ENCODE results near the gene TMEM169.
"Not testable (repeated sequence)": the region's sequence is repeated elsewhere in the genome, so short reads cannot be mapped to it uniquely, and the experiment has no call there.

Gene TMEM169

GRCh38 chr2:216072473-216072872, 9.2 kb upstream of the TMEM169 start:
- DNase-seq: no peak

DNA sequence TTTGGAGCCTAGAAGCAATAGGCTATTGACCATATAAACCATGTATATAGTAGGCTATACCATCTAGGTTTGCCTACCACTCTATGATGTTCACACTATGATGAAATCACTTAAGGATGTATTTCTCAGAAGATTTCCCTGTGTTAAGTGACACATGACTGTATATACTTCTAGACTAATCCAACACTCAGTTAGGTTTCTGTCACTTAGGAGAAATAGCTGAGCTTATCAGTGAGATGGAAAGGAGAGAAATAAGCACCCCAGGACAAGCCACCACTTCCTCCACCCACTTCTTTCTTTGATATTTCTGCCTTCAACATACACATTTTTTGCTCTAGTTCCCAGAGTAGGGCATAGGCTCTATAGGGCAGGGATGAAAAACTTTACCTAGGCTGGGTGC, 7.9 kb upstream of the TMEM169 start:
- no peak for DNase-seq

DNA sequence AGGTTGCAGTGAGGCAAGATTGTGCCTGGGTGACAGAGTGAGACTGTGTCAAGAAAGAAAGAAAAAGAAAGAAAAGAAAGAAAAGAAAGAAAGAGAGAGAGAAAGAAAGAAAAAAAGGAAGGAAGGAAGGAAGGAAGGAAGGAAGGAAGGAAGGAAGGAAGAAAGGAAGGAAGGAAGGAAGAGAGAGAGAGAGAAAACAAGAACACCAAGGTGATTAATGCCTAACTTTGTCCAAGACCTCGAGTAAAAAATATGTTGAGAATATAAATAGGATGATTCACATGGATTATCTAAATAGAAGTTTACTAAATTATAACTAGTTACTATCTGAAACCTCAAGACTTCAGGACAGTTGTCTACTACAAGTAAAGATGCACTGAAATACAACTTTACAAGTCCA, 7.3 kb upstream of the TMEM169 start:
- DNase-seq: no peak

GRCh38 chr2:216074794-216075193, 6.9 kb upstream of the TMEM169 start:
- DNase-seq: no peak

GRCh38 chr2:216075510-216076485, 5.9 kb upstream of the TMEM169 start:
- no peak for DNase-seq

DNA sequence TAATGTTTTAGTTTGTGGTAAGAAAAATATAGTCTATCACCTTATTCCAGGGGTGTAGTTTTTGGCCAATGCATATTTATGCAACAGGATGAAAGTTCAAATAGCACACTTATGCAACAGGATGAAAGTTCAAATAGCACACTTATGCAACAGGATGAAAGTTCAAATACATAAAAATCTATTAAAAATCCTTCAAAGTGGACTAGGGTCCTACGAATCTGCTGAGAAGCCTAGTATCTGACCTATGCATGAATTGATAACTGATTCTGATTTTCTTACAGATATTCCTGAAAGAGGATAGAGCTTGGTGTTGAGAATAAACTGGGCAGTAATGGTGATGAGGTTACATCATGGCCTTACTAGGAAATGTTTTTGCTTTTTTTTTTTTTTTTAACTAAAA, 2.9 kb upstream of the TMEM169 start:
- no peak for DNase-seq

DNA sequence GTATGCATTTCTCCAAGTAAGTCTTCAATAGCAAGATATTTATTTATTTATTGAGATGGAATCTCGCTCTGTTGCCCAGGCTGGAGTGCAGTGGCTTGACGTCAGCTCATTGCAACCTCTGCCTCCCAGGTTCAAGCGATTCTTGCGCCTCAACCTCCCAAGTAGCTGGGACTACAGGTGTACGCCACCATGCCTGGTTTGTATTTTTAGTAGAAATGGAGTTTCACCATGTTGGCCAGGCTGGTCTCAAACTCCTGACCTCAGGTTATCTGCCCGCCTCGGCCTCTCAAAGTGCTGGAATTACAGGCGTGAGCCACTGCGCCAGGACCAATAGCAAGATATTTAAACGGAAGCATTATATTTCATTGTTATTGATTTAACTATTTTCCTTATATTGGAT, 1.7 kb upstream of the TMEM169 start:
- DNase-seq: not testable (repeated sequence)

DNA sequence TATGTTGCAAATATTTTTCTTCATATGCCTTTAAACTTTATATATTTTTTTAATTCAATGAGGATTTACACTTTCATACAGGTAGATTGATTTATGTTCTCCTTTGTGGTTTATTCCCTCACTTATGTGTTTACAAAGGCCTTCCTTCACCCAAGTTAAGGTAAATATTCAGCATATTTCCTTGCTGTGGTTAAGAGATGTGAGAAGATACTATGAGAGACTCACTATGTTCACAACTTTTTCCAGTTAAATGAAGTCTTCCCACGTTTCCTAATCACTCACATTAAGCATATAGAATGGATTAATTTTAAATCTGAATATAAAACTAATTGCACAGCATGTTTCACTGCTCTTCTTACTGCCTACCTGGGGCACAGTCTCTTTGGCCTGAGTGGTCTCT, 707 bp upstream of the TMEM169 start:
- DNase-seq: no peak

DNA sequence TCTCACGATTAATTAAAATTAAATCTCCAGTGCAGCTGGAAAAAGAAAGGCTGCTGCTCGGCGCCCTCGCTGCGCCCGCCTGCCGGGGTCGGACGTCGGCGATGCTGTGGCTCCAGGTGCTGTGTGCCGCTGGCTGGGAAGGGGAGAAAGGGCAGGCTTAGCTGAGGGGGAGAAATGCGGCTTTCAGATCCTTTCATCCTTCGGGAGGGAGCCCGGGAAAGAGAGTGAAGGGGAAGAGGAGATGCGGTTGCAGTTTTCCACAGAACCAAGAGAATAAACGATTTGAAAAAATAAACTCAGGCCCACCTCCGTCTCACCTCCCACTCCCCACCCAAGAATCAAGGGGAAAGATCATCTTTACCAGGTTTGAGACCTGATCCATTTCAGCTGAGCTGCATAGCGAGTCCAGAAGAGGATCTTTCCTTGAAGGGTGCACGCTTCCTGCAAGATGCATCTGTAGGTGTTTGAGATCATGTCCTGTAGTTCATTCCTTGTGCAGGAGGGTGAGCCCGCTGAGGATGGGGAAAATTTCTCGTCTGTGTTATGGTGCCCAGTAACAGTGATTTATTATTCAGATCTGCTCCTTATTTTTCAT, 495 bp downstream of the TMEM169 start:
- no peak for DNase-seq

DNA sequence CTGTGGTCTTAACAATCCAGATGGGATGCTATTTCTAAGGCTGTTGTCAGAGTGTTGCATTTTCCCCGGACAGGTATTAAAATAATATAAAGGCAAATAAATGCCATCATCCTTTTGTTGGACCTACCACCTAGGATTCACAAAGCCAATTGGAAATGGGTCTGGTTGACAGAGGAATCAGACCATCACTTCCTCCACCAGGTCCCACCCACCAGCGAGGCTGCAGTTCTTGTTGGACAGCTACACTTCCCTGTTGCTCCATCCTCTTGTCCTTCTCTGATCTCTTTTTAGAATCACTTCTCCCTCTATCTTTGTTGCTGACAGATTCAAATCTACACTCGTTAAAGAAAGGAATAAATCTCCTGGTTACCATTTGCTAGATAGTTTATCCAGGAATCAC, 1.1 kb downstream of the TMEM169 start:
- DNase-seq: peak; percentile 9

DNA sequence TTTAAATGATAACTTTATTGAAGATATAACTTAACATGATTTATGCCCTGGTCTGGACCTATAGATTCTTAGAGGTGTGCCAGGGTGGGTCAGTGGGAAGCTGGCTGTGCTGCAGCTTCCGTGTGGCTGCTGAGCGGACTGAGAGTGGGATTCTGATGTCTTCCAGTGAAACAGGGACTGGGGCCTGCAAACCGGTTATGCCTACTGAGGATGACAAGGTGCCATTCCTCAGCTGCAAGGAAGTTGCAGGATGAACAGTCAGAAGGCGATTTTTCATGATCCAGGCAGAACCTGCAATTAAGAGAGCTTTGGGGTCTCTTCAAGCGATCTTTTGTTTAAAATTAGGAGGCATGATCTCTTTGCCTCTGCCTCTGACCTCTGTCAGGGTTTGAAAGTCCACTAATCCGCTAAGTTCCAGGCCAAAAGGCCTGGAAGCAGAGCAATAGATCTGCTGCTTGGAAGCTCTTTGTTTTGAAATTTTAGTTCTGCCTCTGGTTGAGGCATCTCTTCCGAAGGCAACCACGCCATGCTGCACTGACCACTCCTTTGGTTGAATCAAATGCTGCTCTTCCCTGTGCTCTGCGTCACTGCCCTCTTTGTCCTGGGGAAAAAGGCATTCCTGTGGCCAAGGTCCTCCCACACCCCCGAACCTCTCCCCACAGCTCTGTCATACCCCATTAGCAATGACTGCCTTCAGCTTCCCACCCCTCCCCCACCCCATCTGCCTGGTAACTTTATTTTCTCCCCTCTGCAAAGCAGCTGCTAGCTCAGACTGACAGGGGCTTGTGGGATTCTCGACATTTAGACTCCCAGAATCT, 2.0 kb downstream of the TMEM169 start:
- DNase-seq: no peak

GRCh38 chr2:216084547-216084946, 2.8 kb downstream of the TMEM169 start:
- no peak for DNase-seq

DNA sequence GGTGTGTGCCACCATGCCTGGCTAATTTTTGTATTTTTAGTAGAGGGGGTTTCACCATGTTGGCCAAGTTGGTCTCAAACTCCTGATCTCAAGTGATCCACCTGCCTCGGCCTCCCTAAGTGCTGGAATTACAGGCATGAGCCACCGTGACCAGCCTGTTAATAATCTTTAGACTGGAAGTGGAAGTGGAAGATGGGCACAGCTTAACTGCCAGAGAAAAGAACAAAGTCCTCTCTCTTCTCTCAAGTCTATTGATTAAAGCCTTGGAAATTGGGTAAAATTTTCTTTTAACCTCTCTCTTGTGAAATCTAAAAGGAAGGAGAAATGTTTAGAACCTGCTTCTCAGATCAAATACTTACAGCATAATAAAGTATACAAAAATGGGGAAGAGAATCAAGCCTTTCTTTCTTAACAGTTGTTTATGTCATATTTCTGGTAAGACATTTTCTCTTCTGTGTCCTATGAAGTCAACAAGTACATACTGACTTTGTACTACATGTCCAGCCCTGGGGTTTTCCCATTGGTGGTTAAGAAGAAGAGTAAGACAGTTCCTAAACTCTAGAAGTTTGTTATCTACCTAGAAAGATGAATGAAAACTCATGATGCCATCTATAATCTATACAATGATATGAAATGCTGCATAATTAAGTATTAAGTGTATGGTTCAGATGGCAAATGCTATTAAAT, 4.6 kb downstream of the TMEM169 start:
- no peak for DNase-seq

- DNase-seq: no peak
Measured at GRCh38 chr2:216090369-216090786, 8.7 kb downstream of the TMEM169 start.

DNA sequence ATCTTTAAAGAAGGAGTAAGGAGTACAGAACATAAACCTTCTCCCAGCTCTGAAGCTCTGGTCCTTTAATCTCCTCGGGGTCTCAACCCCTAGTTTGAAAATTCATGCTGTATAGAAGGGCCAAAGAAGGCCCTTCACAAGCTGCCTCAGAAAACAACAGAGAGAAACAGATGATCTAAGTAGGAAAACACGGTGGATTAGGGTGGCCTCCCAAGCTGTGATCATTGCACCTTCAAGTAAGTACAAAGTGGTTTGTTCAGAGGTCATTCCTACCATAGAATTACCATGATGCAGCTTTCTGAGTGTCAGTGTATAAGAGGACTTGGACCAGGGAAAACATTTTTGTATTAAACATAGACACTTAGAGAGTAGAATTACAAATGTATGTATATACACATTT, 10.9 kb downstream of the TMEM169 start:
- DNase-seq: no peak

- DNase-seq: no peak
Measured at GRCh38 chr2:216094701-216095100, 13.0 kb downstream of the TMEM169 start.

DNA sequence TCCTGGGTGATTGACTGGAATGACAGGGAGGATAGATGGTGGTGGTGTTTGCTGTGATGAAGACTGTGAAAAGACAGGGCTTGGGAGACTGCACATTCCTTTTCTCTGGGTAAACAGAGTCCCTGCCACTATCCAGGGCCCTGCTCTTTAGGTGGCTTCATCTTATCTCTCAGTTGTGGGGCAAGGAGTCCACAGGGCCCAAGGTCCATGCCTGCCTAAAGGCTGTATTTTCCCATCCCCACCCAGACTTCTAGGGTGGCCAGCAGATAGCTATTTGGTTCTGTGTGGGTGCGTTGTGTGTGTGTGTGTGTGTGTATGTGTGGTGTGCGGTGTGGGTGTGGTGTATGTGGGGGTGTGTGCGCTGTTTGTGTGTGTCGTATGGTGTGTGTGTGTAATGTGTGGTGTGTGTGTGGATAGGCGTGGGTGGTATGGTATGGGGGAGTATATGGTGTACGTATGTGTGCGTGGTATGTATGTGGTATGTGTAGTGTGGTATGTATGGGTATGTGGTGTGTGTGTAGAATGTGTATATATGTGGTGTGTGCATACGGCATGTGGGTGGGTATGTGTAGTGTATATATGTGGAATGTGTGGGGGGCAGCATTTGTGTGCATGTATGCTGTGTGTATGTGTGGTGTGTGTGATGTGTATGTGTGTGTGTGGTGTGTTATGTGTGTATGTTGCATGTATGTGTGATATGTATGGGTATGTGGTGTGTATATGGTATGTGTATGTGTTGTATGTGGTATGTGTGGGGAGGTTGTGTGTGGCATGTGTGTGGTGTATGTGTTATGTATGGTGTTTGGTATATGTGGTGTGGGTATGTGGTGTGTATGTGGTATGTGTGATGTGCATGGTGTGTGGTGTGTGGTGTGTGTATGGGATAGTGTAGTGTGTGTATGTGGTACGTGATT, 17.0 kb downstream of the TMEM169 start:
- no peak for DNase-seq

GRCh38 chr2:216101109-216101508, 19.4 kb downstream of the TMEM169 start:
- DNase-seq: no peak

GRCh38 chr2:216103213-216103612, 21.5 kb downstream of the TMEM169 start:
- DNase-seq: no peak

DNA sequence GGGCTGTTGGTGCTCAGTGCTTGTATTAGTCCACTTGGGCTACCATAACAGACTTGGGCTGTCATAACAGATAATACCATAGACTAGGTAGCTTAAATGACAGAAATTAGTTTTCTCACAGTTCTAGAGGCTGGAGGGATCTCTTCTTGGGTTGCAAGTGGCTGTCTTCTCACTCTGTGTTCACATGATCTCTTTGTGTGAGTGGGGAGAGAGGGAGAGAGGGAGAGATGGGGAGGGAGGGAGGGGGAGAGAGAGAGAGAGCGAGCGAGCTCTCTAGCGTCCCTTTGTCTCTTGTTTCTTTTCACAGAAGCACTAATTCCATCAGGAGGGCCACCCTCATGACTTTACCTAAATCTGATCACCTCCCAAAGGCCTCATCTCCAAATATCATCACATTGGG, 23.0 kb downstream of the TMEM169 start:
- no peak for DNase-seq

DNA sequence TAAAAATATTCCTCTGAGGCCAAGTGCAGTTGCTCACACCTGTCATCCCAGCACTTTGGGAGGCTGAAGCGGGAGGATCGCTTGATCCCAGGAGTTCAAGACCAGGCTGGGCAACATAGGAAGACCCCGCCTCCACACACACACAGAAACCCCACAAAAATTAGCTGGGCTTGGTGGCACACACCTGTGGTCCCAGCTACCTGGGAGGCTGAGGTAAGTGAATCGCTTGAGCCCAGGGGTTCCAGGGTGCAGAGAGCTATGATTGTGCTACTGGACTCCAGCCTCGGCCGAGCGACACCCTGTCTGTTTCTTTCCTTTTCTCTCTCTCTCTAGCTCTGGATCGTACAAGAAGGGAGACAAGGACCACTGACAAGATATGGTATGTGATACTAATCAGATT, 25.6 kb downstream of the TMEM169 start:
- no peak for DNase-seq

DNA sequence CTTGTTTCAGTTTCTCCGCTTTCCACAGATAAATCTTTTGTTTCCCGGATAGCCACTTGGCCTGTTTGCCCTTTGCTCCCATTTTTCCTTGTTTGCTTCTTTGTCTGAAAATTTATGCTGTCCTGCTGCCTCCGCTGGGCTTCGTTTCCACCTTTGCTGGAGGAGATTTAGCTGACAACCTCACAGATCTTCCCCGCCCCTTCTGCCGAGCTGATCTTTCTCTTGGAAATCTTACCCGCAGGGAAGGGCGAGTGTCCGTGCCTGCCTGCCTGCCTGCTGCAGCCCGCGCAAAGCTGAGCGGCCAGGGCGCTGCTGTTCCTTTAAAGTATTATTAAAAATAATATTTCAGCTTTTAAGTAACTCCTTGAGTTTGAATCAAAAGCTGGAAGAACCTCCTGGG, 26.0 kb downstream of the TMEM169 start:
- no peak for DNase-seq
